ENCODE results near the gene TNFRSF18.

TNFRSF18 gene

GRCh38 chr1:1168451-1169411 lies 37.7 kb downstream of the TNFRSF18 start:
- ChIA-PET POLR2A (no interaction called here), CTCF (no interaction called here)
- TF ChIP-seq CTCF (IDR thresholded peaks at IDR 0.05; ENCODE audit: control extremely low read depth, extremely low read depth, low read depth, missing control alignments) = no peak
- DNase-seq (ENCODE audit: extremely low spot score) = no peak

- ChIA-PET CTCF (no interaction called here), POLR2A (no interaction called here)
- no peak for DNase-seq (ENCODE audit: extremely low spot score)
- TF ChIP-seq CTCF (IDR thresholded peaks at IDR 0.05; ENCODE audit: control extremely low read depth, extremely low read depth, low read depth, missing control alignments) = no peak
Measured at GRCh38 chr1:1167841-1168450, 38.4 kb downstream of the TNFRSF18 start.

- no peak for TF ChIP-seq CTCF (IDR thresholded peaks at IDR 0.05; ENCODE audit: control extremely low read depth, extremely low read depth, low read depth, missing control alignments)
- CTCF ChIA-PET = no interaction called here
- DNase-seq (ENCODE audit: extremely low spot score) = no peak
- POLR2A ChIA-PET = no interaction called here
Measured at GRCh38 chr1:1167398-1167821, 39.0 kb downstream of the TNFRSF18 start.

GRCh38 chr1:1166642-1167397 lies 39.6 kb downstream of the TNFRSF18 start:
- ChIA-PET POLR2A (no interaction called here), CTCF (no interaction called here)
- no peak for TF ChIP-seq CTCF (IDR thresholded peaks at IDR 0.05; ENCODE audit: control extremely low read depth, extremely low read depth, low read depth, missing control alignments)
- DNase-seq (ENCODE audit: extremely low spot score) = no peak

- POLR2A ChIA-PET = no interaction called here
- DNase-seq (ENCODE audit: extremely low spot score) = no peak
- no peak for TF ChIP-seq CTCF (IDR thresholded peaks at IDR 0.05; ENCODE audit: control extremely low read depth, extremely low read depth, low read depth, missing control alignments)
- CTCF ChIA-PET = interaction anchor here (1.5 kb wide), 1 partner anchor 29 kb away, joined by 3 read pairs; no protein-coding TSS in a partner anchor
Measured at GRCh38 chr1:1165900-1166421, 40.4 kb downstream of the TNFRSF18 start.

GRCh38 chr1:1165485-1165884 lies 40.9 kb downstream of the TNFRSF18 start:
- ChIA-PET CTCF (interaction anchor here (1.3 to 1.5 kb wide), 2 partner anchors 12 to 29 kb away, joined by 3 read pairs; no protein-coding TSS in a partner anchor), POLR2A (no interaction called here)
- no peak for TF ChIP-seq CTCF (IDR thresholded peaks at IDR 0.05; ENCODE audit: control extremely low read depth, extremely low read depth, low read depth, missing control alignments)

More at GRCh38 chr1:1165485-1165884, 40.9 kb downstream of the TNFRSF18 start:
- no peak for DNase-seq (ENCODE audit: extremely low spot score)
